ENCODE data around the gene NTNG1.

DNA sequence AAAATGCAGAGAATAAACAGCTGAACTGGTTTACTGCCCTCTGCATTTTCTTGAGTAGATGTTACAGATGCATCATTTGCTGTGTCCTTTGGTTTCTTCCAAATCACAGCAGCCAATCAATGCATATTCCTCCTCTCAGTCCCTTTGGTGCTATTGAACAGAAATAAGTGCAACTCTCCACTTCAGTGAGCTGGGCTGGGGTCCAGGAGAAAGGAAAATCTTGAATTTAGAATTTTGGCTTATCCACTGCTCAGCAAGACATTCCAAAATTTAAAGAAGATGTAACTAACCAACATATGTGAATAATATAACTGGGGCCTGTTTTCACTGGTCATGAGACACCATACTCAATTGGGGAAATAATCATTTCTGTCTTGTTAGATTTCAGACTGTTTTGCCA is 45.2 kb upstream of the NTNG1 start:
- TF ChIP-seq, protein P1, sequence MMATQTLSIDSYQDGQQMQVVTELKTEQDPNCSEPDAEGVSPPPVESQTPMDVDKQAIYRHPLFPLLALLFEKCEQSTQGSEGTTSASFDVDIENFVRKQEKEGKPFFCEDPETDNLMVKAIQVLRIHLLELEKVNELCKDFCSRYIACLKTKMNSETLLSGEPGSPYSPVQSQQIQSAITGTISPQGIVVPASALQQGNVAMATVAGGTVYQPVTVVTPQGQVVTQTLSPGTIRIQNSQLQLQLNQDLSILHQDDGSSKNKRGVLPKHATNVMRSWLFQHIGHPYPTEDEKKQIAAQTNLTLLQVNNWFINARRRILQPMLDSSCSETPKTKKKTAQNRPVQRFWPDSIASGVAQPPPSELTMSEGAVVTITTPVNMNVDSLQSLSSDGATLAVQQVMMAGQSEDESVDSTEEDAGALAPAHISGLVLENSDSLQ (IDR thresholded peaks at IDR 0.05), result no peak
- TF ChIP-seq SP1 (IDR thresholded peaks at IDR 0.05), result no peak
- no peak for TF ChIP-seq ELF4 (IDR thresholded peaks at IDR 0.05)
- TF ChIP-seq TARDBP (IDR thresholded peaks at IDR 0.05), result no peak
- TF ChIP-seq FOXM1 (IDR thresholded peaks at IDR 0.05; ENCODE audit: borderline replicate concordance), result no peak
- TF ChIP-seq NFRKB (IDR thresholded peaks at IDR 0.05), result no peak
- TF ChIP-seq ARNT (IDR thresholded peaks at IDR 0.05), result no peak
- no peak for TF ChIP-seq BHLHE40 (IDR thresholded peaks at IDR 0.05; ENCODE audit: borderline replicate concordance)
- TF ChIP-seq ZNF384 (IDR thresholded peaks at IDR 0.05), result no peak
- no peak for TF ChIP-seq HDGF (IDR thresholded peaks at IDR 0.05; ENCODE audit: borderline replicate concordance)
- TF ChIP-seq FOXK2 (IDR thresholded peaks at IDR 0.05), result no peak
- TF ChIP-seq SUZ12 (IDR thresholded peaks at IDR 0.05), result no peak

All from HEK293T (cell line).